Measurements from ENCODE around the gene TTC34.

TTC34 gene

GRCh38 chr1:2643414-2644077, 157.9 kb downstream of the TTC34 start:
- DNase-seq (ENCODE audit: low read depth in 2 of 2, low spot score in 1 of 2): no peak

GRCh38 chr1:2642560-2643413, 158.7 kb downstream of the TTC34 start:
- peak; percentile 87 to 89 for DNase-seq (ENCODE audit: low read depth in 2 of 2, low spot score in 1 of 2)

- DNase-seq (ENCODE audit: low read depth in 2 of 2, low spot score in 1 of 2): no peak
These were observed 159.3 kb downstream of the TTC34 start for GRCh38 chr1:2642131-2642559.

GRCh38 chr1:2641381-2642130, 159.9 kb downstream of the TTC34 start:
- DNase-seq (ENCODE audit: low read depth in 2 of 2, low spot score in 1 of 2): no peak

- no peak for DNase-seq (ENCODE audit: low read depth in 2 of 2, low spot score in 1 of 2)
These were observed 160.9 kb downstream of the TTC34 start for GRCh38 chr1:2640626-2641025.

GRCh38 chr1:2639607-2640521, 161.6 kb downstream of the TTC34 start:
- no peak for DNase-seq (ENCODE audit: low read depth in 2 of 2, low spot score in 1 of 2)

- no peak for DNase-seq (ENCODE audit: low read depth in 2 of 2, low spot score in 1 of 2)
These were observed 162.3 kb downstream of the TTC34 start for GRCh38 chr1:2639203-2639602.

GRCh38 chr1:2638466-2639115, 162.9 kb downstream of the TTC34 start:
- no peak for DNase-seq (ENCODE audit: low read depth in 2 of 2, low spot score in 1 of 2)

- no peak for DNase-seq (ENCODE audit: low read depth in 2 of 2, low spot score in 1 of 2)
These were observed 163.9 kb downstream of the TTC34 start for GRCh38 chr1:2637442-2638145.

GRCh38 chr1:2636733-2637132, 164.8 kb downstream of the TTC34 start:
- DNase-seq (ENCODE audit: low read depth in 2 of 2, low spot score in 1 of 2): no peak

- DNase-seq (ENCODE audit: low read depth in 2 of 2, low spot score in 1 of 2): no peak
These were observed 166.0 kb downstream of the TTC34 start for GRCh38 chr1:2635361-2636010.

GRCh38 chr1:2633936-2634491, 167.5 kb downstream of the TTC34 start:
- no peak for DNase-seq (ENCODE audit: low read depth in 2 of 2, low spot score in 1 of 2)

- no peak for DNase-seq (ENCODE audit: low read depth in 2 of 2, low spot score in 1 of 2)
These were observed 168.0 kb downstream of the TTC34 start for GRCh38 chr1:2633366-2633935.

- no peak for DNase-seq (ENCODE audit: low read depth in 2 of 2, low spot score in 1 of 2)
These were observed 168.7 kb downstream of the TTC34 start, which contains the start of gene MMEL1 for GRCh38 chr1:2632561-2633361. MMEL1 (minus strand) TSS chr1:2633016; CDS start chr1:2629484, 3,532 bp downstream.

- DNase-seq (ENCODE audit: low read depth in 2 of 2, low spot score in 1 of 2): no peak
These were observed 169.5 kb downstream of the TTC34 start for GRCh38 chr1:2632051-2632430.

- DNase-seq (ENCODE audit: low read depth in 2 of 2, low spot score in 1 of 2): no peak
These were observed 170.1 kb downstream of the TTC34 start for GRCh38 chr1:2631136-2632050.

All from stimulated activated CD8-positive, alpha-beta memory T cell treated with anti-CD3 and anti-CD28 coated beads, Interleukin-4, amount 100 ng/mL, for 4 hours (primary cell).